ENCODE results near the gene SGMS1. TPM values are rescaled to one million over a fixed set of nuclear protein-coding genes. Genes with fewer than 3 reads are reported as not detected.
"Not testable (repeated sequence)": the region's sequence is repeated elsewhere in the genome, so short reads cannot be mapped to it uniquely, and the experiment has no call there.

The SGMS1 gene
- total RNA-seq, 1 experiment from 2014 or later = 31.8 TPM

GRCh38 chr10:50375745-50376144 is 248.0 kb downstream of the SGMS1 start:
- no peak for DNase-seq (ENCODE audit: low read depth)

DNA sequence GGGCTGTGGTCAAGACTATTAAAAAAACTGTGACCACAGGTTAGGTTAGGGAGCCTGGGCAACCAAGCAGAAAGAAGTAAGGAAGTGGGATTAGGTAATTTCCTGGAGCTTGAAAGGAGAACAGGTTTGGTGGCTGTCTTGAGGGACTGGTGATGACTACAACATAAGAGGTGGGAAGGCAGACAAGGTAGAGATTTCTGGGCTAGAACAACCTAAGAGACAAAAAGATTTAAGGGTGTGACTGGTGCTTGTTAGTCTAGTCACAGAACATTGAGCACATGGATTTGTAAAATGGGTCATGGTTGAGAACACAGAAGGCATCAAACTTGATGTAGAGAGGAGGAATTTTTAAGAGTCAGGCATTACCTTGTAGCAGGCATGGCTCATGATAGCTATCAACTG is 248.7 kb downstream of the SGMS1 start:
- no peak for DNase-seq (ENCODE audit: low read depth)

GRCh38 chr10:50373821-50374501 is 249.8 kb downstream of the SGMS1 start:
- no peak for DNase-seq (ENCODE audit: low read depth)

GRCh38 chr10:50369931-50370330 is 253.8 kb downstream of the SGMS1 start:
- DNase-seq (ENCODE audit: low read depth) = no peak

DNA sequence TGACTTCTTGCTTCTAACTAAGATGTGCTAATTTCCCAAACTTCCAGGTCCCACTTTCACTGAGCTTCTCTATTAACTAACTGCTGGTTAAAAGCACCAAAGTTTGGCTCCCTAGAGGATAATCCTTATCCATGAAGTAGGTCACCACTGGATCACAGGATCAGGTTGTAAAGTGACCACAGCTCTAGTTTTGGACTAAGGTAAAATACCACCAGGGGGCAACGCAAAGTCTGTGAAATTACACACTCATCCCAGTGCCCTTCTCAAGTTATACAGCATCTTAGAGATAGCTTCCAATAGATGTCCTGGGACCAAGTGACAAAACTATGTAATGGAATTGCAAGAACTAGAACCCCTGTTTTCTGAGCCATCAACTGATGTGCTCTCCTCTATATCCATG is 256.0 kb downstream of the SGMS1 start:
- DNase-seq (ENCODE audit: low read depth) = peak; percentile 35

GRCh38 chr10:50366421-50366820 is 257.3 kb downstream of the SGMS1 start:
- not testable (repeated sequence) for DNase-seq (ENCODE audit: low read depth)

GRCh38 chr10:50364730-50365129 is 259.0 kb downstream of the SGMS1 start:
- DNase-seq (ENCODE audit: low read depth) = not testable (repeated sequence)

DNA sequence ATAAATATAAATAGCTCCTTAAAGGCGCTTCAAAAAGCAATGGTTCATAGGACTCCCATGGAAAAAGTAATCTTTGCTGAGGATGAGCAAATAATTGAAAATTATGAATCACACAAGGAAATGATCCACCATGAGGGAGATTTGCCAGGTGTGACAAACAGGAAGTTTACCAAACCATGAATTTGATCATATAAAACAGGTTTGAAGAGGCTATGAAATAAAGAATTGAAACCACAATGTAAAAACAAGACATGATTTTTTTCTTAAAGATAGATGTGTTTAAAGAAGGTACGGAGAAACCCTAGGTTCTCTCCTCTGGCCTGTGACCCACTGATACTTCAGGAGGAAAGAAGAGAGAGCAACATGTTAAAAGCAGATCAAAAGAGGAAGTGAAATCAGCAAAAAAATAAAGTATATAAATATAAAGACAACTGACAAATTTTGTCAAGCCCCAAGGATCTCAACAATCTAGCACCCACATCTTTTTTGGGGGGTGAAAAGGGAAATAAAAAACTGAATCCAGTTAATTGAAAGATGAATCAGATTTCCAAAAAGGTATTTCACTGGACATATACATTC is 261.1 kb downstream of the SGMS1 start:
- DNase-seq (ENCODE audit: low read depth) = no peak

- DNase-seq (ENCODE audit: low read depth) = no peak
Observed at GRCh38 chr10:50361946-50362345, 261.8 kb downstream of the SGMS1 start.

GRCh38 chr10:50360077-50360850 is 263.5 kb downstream of the SGMS1 start:
- no peak for DNase-seq (ENCODE audit: low read depth)

DNA sequence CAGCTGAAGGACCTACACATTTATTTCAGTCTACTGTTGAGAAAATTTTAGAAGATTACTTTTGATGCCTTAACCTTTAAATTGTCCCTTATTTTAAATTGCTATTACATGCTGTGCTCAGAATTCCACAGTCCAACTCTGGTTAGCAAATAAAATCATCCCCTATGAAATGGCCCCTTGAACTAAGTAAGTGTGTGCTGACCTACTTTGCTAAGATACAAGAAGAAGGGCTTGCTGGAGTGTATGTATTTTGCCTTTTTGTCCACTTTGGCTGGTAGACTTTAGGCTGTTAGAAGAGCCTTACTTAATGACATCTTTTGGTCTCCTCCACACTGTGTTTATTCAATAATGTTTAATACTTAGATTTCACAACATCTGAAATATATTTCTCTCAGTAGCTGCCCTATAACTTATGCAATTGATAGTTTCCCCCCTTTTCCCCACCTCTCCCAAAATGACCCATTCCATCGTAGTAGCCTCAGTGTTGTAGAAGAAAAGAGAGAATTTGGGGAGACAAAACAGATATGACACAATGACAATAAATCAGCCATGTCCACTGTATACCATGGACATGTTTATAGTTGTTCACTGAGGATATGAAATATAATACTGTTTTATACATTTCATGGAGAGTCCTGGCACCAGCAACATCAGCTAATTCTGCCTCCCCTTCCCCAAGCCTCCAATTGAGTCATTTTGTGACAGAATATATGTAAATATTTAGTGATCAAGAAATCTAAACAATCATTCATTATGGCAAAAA is 264.6 kb downstream of the SGMS1 start:
- DNase-seq (ENCODE audit: low read depth) = no peak

DNA sequence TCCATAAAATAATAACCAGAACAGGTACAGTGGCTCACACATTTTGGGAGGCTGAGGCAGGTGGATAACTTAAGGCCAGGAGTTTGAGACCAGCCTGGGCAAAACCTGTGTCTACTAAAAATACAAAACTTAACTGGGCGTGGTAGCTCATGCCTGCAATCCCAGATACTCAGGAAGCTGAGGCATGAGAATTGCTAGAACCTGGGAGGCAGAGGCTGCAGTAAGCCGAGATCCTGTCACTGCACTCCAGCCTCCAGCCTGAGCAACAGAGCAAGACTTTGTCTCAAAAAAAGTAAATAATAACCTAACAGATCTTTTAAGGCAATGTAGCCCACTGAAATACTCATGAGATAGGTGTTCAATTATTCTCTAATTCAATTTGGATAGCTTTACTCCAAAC is 265.3 kb downstream of the SGMS1 start:
- no peak for DNase-seq (ENCODE audit: low read depth)

DNA sequence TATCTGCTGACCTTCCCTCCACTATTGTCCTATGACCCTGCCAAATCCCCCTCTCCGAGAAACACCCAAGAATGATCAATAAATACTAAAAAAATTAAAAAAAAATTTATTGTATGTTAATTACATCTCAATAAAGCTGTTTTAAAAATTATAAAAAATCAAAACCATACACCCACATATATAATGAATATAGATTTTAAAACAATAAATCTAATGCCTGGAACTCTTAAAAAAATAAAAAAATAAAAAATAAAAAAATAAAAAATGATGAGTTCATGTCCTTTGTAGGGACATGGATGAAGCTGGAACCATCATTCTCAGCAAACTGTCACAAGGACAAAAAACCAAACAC is 267.3 kb downstream of the SGMS1 start:
- DNase-seq (ENCODE audit: low read depth) = not testable (repeated sequence)

GRCh38 chr10:50355693-50356480 is 267.9 kb downstream of the SGMS1 start:
- DNase-seq (ENCODE audit: low read depth) = not testable (repeated sequence)

- no peak for DNase-seq (ENCODE audit: low read depth)
Observed at GRCh38 chr10:50351483-50352146, 272.1 kb downstream of the SGMS1 start.

GRCh38 chr10:50350366-50350765 is 273.4 kb downstream of the SGMS1 start:
- DNase-seq (ENCODE audit: low read depth) = no peak

GRCh38 chr10:50349554-50349953 is 274.2 kb downstream of the SGMS1 start:
- no peak for DNase-seq (ENCODE audit: low read depth)

- peak; percentile 6 for DNase-seq (ENCODE audit: low read depth)
Observed at GRCh38 chr10:50347394-50347802, 276.4 kb downstream of the SGMS1 start.

- no peak for DNase-seq (ENCODE audit: low read depth)
Observed at GRCh38 chr10:50346942-50347341, 276.8 kb downstream of the SGMS1 start.

DNA sequence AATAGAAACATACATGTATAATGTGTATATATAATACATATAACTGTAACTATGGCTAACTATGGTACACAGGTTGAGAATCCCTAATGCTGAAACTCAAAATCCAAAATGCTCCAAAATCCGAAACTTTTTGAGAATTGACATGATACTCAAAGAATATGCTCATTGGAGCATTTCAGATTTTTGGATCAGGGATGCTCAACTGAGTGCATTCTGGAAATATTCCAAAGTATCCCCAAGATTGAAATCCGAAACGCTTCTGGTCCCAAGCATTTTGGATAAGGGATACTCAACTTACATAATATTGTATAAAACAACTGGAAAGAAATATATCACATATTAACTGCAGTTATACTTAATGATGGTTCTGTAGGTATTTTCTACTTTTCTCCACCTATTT is 278.2 kb downstream of the SGMS1 start:
- no peak for DNase-seq (ENCODE audit: low read depth)
